SJCRH30 (cell line): ENCODE measurements around the gene DCDC1. TPM values are rescaled to one million over a fixed set of nuclear protein-coding genes. Genes with fewer than 3 reads are reported as not detected.

Source experiments
- DNase-seq, 2 experiments: peaks; one replicate each; pipeline ENCODE4 v3.0.0-alpha.2; 2015 to 2020
- H3K27ac ChIP-seq: fragments of 250-450 bp; sonication (Bioruptor Pico); 2 replicates; pipeline ENCODE4 v1.5.1; 2020; ENCODE audit warnings: mild to moderate bottlenecking, moderate library complexity
- H3K27me3 ChIP-seq: fragments of 250-450 bp; sonication (Bioruptor Pico); 2 replicates; pipeline ENCODE4 v1.5.1; 2020; ENCODE audit warnings: mild to moderate bottlenecking, moderate library complexity
- H3K36me3 ChIP-seq: fragments of 250-450 bp; sonication (Bioruptor Pico); 2 replicates; pipeline ENCODE4 v1.5.1; 2020; ENCODE audit warnings: mild to moderate bottlenecking, moderate library complexity
- H3K4me1 ChIP-seq: fragments of 250-450 bp; sonication (Bioruptor Pico); 2 replicates; pipeline ENCODE4 v1.5.1; 2020; ENCODE audit warnings: mild to moderate bottlenecking, moderate library complexity
- H3K4me3 ChIP-seq: fragments of 250-450 bp; sonication (Bioruptor Pico); 2 replicates; pipeline ENCODE4 v1.5.1; 2020; ENCODE audit warnings: mild to moderate bottlenecking, moderate library complexity
- H3K9me3 ChIP-seq: fragments of 250-450 bp; sonication (Bioruptor Pico); replicated peaks from 2 replicates; pipeline ENCODE4 v1.5.1; 2020; ENCODE audit warnings: mild to moderate bottlenecking, moderate library complexity
- total RNA-seq: library from RNA; depleted of rRNA; stranded (reverse); fragments of >200 nt; shearing (Covaris generic); gene quantifications from 2 replicates; pipeline ENCODE4 v1.2.3, GENCODE V29; 2014

Gene DCDC1
- total RNA-seq, 1 experiment from 2014 or later = 0.12 TPM

GRCh38 chr11:31117038-31117437 is 252.5 kb downstream of the DCDC1 start:
- no peaks in the 10 kb centered on the region for H3K9me3 ChIP-seq
- H3K27ac ChIP-seq = no peak overlapping the region
- H3K36me3 ChIP-seq = no peaks in the 10 kb centered on the region
- no peak for DNase-seq
- no peaks in the 10 kb centered on the region for H3K27me3 ChIP-seq
- no peak overlapping the region for H3K4me3 ChIP-seq
- no peaks in the 10 kb centered on the region for H3K4me1 ChIP-seq

GRCh38 chr11:31114442-31114841 is 255.1 kb downstream of the DCDC1 start:
- H3K4me3 ChIP-seq = no peak overlapping the region
- H3K27me3 ChIP-seq = no peaks in the 10 kb centered on the region
- H3K9me3 ChIP-seq = no peaks in the 10 kb centered on the region
- DNase-seq = no peak
- no peak overlapping the region for H3K27ac ChIP-seq
- H3K4me1 ChIP-seq = no peaks in the 10 kb centered on the region
- no peaks in the 10 kb centered on the region for H3K36me3 ChIP-seq

GRCh38 chr11:31110830-31111229 is 258.7 kb downstream of the DCDC1 start:
- Histone ChIP-seq H3K27me3 (0 out of 2 replicates have a peak, but pooled peaks cover 3% of the 10 kb centered on the region), H3K9me3 (no peaks in the 10 kb centered on the region), H3K27ac (no peak overlapping the region), H3K36me3 (no peaks in the 10 kb centered on the region), H3K4me1 (no peaks in the 10 kb centered on the region), H3K4me3 (no peak overlapping the region)
- DNase-seq = no peak

- no peak overlapping the region for H3K4me3 ChIP-seq
- no peak for DNase-seq
- H3K36me3 ChIP-seq = no peaks in the 10 kb centered on the region
- no peaks in the 10 kb centered on the region for H3K4me1 ChIP-seq
- H3K9me3 ChIP-seq = no peaks in the 10 kb centered on the region
- no peak overlapping the region for H3K27ac ChIP-seq
- H3K27me3 ChIP-seq = 0 out of 2 replicates have a peak, but pooled peaks cover 3% of the 10 kb centered on the region
These were observed 260.1 kb downstream of the DCDC1 start for GRCh38 chr11:31109446-31109845.

- H3K27ac ChIP-seq = no peak overlapping the region
- no peaks in the 10 kb centered on the region for H3K36me3 ChIP-seq
- no peaks in the 10 kb centered on the region for H3K4me1 ChIP-seq
- H3K9me3 ChIP-seq = no peaks in the 10 kb centered on the region
- H3K4me3 ChIP-seq = no peak overlapping the region
- no peak for DNase-seq
- 0 out of 2 replicates have a peak, but pooled peaks cover 3% of the 10 kb centered on the region for H3K27me3 ChIP-seq
These were observed 261.9 kb downstream of the DCDC1 start for GRCh38 chr11:31107649-31108048.

GRCh38 chr11:31106968-31107576 is 262.5 kb downstream of the DCDC1 start:
- H3K4me3 ChIP-seq = no peak overlapping the region
- no peak overlapping the region for H3K27ac ChIP-seq
- H3K9me3 ChIP-seq = no peaks in the 10 kb centered on the region
- peak; percentile 24 to 69 for DNase-seq
- H3K4me1 ChIP-seq = no peaks in the 10 kb centered on the region
- H3K36me3 ChIP-seq = no peaks in the 10 kb centered on the region
- H3K27me3 ChIP-seq = 0 out of 2 replicates have a peak, but pooled peaks cover 3% of the 10 kb centered on the region

GRCh38 chr11:31106326-31106725 is 263.2 kb downstream of the DCDC1 start:
- H3K27ac ChIP-seq = no peak overlapping the region
- DNase-seq = no peak
- no peaks in the 10 kb centered on the region for H3K4me1 ChIP-seq
- H3K4me3 ChIP-seq = no peak overlapping the region
- H3K9me3 ChIP-seq = no peaks in the 10 kb centered on the region
- H3K27me3 ChIP-seq = 0 out of 2 replicates have a peak, but pooled peaks cover 3% of the 10 kb centered on the region
- H3K36me3 ChIP-seq = no peaks in the 10 kb centered on the region

GRCh38 chr11:31102875-31103274 is 266.7 kb downstream of the DCDC1 start:
- Histone ChIP-seq H3K4me3 (no peak overlapping the region), H3K9me3 (no peaks in the 10 kb centered on the region), H3K27me3 (0 out of 2 replicates have a peak, but pooled peaks cover 3% of the 10 kb centered on the region), H3K27ac (no peak overlapping the region), H3K36me3 (no peaks in the 10 kb centered on the region), H3K4me1 (no peaks in the 10 kb centered on the region)
- no peak for DNase-seq

GRCh38 chr11:31102316-31102715 is 267.2 kb downstream of the DCDC1 start:
- Histone ChIP-seq H3K27me3 (0 out of 2 replicates have a peak, but pooled peaks cover 3% of the 10 kb centered on the region), H3K9me3 (no peaks in the 10 kb centered on the region), H3K36me3 (no peaks in the 10 kb centered on the region), H3K4me3 (no peak overlapping the region), H3K27ac (no peak overlapping the region), H3K4me1 (no peaks in the 10 kb centered on the region)
- DNase-seq = no peak

- Histone ChIP-seq H3K4me3 (no peak overlapping the region), H3K9me3 (no peaks in the 10 kb centered on the region), H3K4me1 (no peaks in the 10 kb centered on the region), H3K27me3 (no peaks in the 10 kb centered on the region), H3K27ac (no peak overlapping the region), H3K36me3 (no peaks in the 10 kb centered on the region)
- peak in 1 of 2 experiments; percentile 22 for DNase-seq
These were observed 273.2 kb downstream of the DCDC1 start for GRCh38 chr11:31096191-31096805.

- Histone ChIP-seq H3K27ac (no peak overlapping the region), H3K9me3 (no peaks in the 10 kb centered on the region), H3K27me3 (no peaks in the 10 kb centered on the region), H3K36me3 (no peaks in the 10 kb centered on the region), H3K4me1 (no peaks in the 10 kb centered on the region), H3K4me3 (no peak overlapping the region)
- no peak for DNase-seq
These were observed 276.9 kb downstream of the DCDC1 start for GRCh38 chr11:31092638-31093037.

GRCh38 chr11:31089117-31089516 is 280.4 kb downstream of the DCDC1 start:
- no peaks in the 10 kb centered on the region for H3K36me3 ChIP-seq
- no peaks in the 10 kb centered on the region for H3K27me3 ChIP-seq
- H3K9me3 ChIP-seq = no peaks in the 10 kb centered on the region
- no peak overlapping the region for H3K4me3 ChIP-seq
- H3K27ac ChIP-seq = no peak overlapping the region
- no peak for DNase-seq
- H3K4me1 ChIP-seq = no peaks in the 10 kb centered on the region

- DNase-seq = no peak
- H3K27me3 ChIP-seq = no peaks in the 10 kb centered on the region
- H3K9me3 ChIP-seq = no peaks in the 10 kb centered on the region
- H3K4me3 ChIP-seq = no peak overlapping the region
- H3K4me1 ChIP-seq = no peaks in the 10 kb centered on the region
- H3K36me3 ChIP-seq = no peaks in the 10 kb centered on the region
- no peak overlapping the region for H3K27ac ChIP-seq
These were observed 299.9 kb downstream of the DCDC1 start for GRCh38 chr11:31069447-31070205.

GRCh38 chr11:31060880-31061279 is 308.7 kb downstream of the DCDC1 start:
- DNase-seq = peak in 1 of 2 experiments; percentile 5
- no peaks in the 10 kb centered on the region for H3K27me3 ChIP-seq
- no peak overlapping the region for H3K4me3 ChIP-seq
- no peak overlapping the region for H3K27ac ChIP-seq
- no peaks in the 10 kb centered on the region for H3K9me3 ChIP-seq
- H3K36me3 ChIP-seq = no peaks in the 10 kb centered on the region
- no peaks in the 10 kb centered on the region for H3K4me1 ChIP-seq

GRCh38 chr11:31059529-31059928 is 310.0 kb downstream of the DCDC1 start:
- H3K27me3 ChIP-seq = no peaks in the 10 kb centered on the region
- DNase-seq = no peak
- no peaks in the 10 kb centered on the region for H3K4me1 ChIP-seq
- H3K36me3 ChIP-seq = no peaks in the 10 kb centered on the region
- H3K9me3 ChIP-seq = no peaks in the 10 kb centered on the region
- no peak overlapping the region for H3K4me3 ChIP-seq
- H3K27ac ChIP-seq = no peak overlapping the region
